ENCODE measurements around the gene FAM167B. TPM values are rescaled to one million over a fixed set of nuclear protein-coding genes. Genes with fewer than 3 reads are reported as not detected.
A peak's percentile ranks its signal among the peaks of the same experiment; 100 is the strongest.
"Not testable (repeated sequence)": the region's sequence is repeated elsewhere in the genome, so short reads cannot be mapped to it uniquely, and the experiment has no call there.

The FAM167B gene
- total and polyA plus RNA-seq, 2 of the 4 experiments (the other 2 are of a cell fraction) = 0.18 to 0.53 TPM

GRCh38 chr1:32263236-32263593 lies 16.2 kb downstream of the FAM167B start:
- H2BK5ac ChIP-seq (ENCODE audit: low read depth, low read length, poor library complexity, severe bottlenecking); dilution Hi-C loops (cut with HindIII; ENCODE audit: low sequenced_read_pairs, unreplicated experiment); in situ Hi-C loops (cut with MboI; ENCODE audit: low sequenced_read_pairs): not testable (repeated sequence)

More at GRCh38 chr1:32263236-32263593, 16.2 kb downstream of the FAM167B start:
- H4K91ac ChIP-seq (ENCODE audit: insufficient read depth, low read depth, low read length); H4K20me1 ChIP-seq (ENCODE audit: insufficient read depth, low read length); ATAC-seq (ENCODE audit: low read depth); H3K4ac ChIP-seq (ENCODE audit: low read depth, low read length); H4K8ac ChIP-seq (ENCODE audit: low read depth in 2 of 2, low read length in 2 of 2); H3K79me1 ChIP-seq (ENCODE audit: low read depth in 1 of 2, low read length in 2 of 2); intact Hi-C loops (cut with micrococcal nuclease); DNase-seq; BruUV-seq (replicated peaks); H3K9ac ChIP-seq (ENCODE audit: low read depth, low read length); H2BK15ac ChIP-seq (ENCODE audit: low read depth, low read length); H3K36me3 ChIP-seq (ENCODE audit: control insufficient read depth, insufficient read depth, low read length); H3K56ac ChIP-seq (ENCODE audit: extremely low read depth, insufficient read depth, low read length); H2BK120ac ChIP-seq (ENCODE audit: low read depth, low read length); H2AK5ac ChIP-seq (ENCODE audit: low read depth, low read length); H3K27me3 ChIP-seq (ENCODE audit: control insufficient read depth, insufficient read depth, low read length); H2AFZ ChIP-seq (replicated peaks; ENCODE audit: low read length, poor library complexity); H3K4me2 ChIP-seq (ENCODE audit: low read depth, low read length); H3K18ac ChIP-seq (ENCODE audit: low read depth, low read length); H3K9me1 ChIP-seq (ENCODE audit: insufficient read depth, low read length); H3K27ac ChIP-seq (ENCODE audit: insufficient read depth, low read length); H4K5ac ChIP-seq (ENCODE audit: low read depth, low read length); H2AK9ac ChIP-seq (replicated peaks; ENCODE audit: low read depth, low read length, poor library complexity); H3K4me1 ChIP-seq (ENCODE audit: control insufficient read depth, insufficient read depth, low read length); H3K4me3 ChIP-seq (ENCODE audit: insufficient read depth, low read depth, low read length); H3K23ac ChIP-seq (ENCODE audit: low read depth, low read length); H3K9me3 ChIP-seq (ENCODE audit: control insufficient read depth, insufficient read depth, low read length); H2BK20ac ChIP-seq (ENCODE audit: low read depth, low read length): not testable (repeated sequence)
- CTCF ChIA-PET = interaction anchor here (1.8 kb wide), 1 partner anchor 15 kb away, joined by 5 read pairs; no protein-coding TSS in a partner anchor
- no CpG with 5 or more reads among the region's 4 CpGs for WGBS, 2 experiments (ENCODE audit: extremely low coverage in 2 of 2, insufficient read length in 1 of 2)
- POLR2A ChIA-PET (ENCODE audit: unreplicated experiment) = interaction anchor here (0.6 kb wide), 1 partner anchor 12 kb away, joined by 12 read pairs; no protein-coding TSS in a partner anchor
- peak overlapping the region; percentile 53; the same call in 1 of the 2 replicates for H3K14ac ChIP-seq (replicated peaks; ENCODE audit: low read depth, low read length)

All from IMR-90 (cell line).